IMR-90 (cell line): ENCODE measurements around the gene MAPKAPK2. TPM values are rescaled to one million over a fixed set of nuclear protein-coding genes. Genes with fewer than 3 reads are reported as not detected.

ENCODE experiments used
- microRNA-seq, 2 experiments: library from miRNA; stranded (forward) in 1 of 2; unstranded in 1 of 2; fragments of 10-50 nt in 1 of 2; fragments of <30 nt in 1 of 2; gene quantifications in 1 of 2; microRNA quantifications in 1 of 2; one replicate each; pipeline versions ENCODE3 to v1.1.0; 2013 to 2020; ENCODE audit not compliant: insufficient read depth in 1 of 2, insufficient read length in 1 of 2, unreplicated experiment in 1 of 2
- polyA plus RNA-seq, 3 experiments: library from polyadenylated mRNA; depleted of rRNA; stranded (reverse); fragments of >200 nt; gene quantifications; 2 replicates each; pipeline ENCODE4 v1.2.3, GENCODE V29; 2012; ENCODE audit warnings: low replicate concordance in 1 of 3
- small RNA-seq, 5 experiments: library from RNA; depleted of rRNA; stranded (forward); fragments of <200 nt; gene quantifications; one replicate each; pipeline ENCODE3, GENCODE V24; 2012
- total RNA-seq: library from RNA; depleted of rRNA; stranded (reverse); fragments of >200 nt; gene quantifications from 2 replicates; pipeline ENCODE4 v1.2.3, GENCODE V29; 2012; rRNA removed

The MAPKAPK2 gene
- total and polyA plus RNA-seq, 2 of the 4 experiments (the other 2 are of a cell fraction), result 56.5 to 66.4 TPM

Small RNA genes within 50 kb of the gene (microRNA-seq; reads per million reads assigned to microRNA genes)
- gene RF00019 (ENCODE audit: insufficient read depth, insufficient read length), result not detected

Small RNA genes within 50 kb of the gene (small RNA-seq; reads per million reads assigned to genes)
- gene RF00019, result 0 reads per million in 5 experiments

Other genes starting within 250 kb of the MAPKAPK2 start
- gene IKBKE, start 214.4 kb upstream of the MAPKAPK2 start, total RNA-seq, result 21.4 and 24.0 TPM in 2 replicates
- 20.3 and 21.0 TPM in 2 replicates for gene IKBKE, start 214.4 kb upstream of the MAPKAPK2 start, polyA plus RNA-seq (2012; rRNA removed)
- 0.18 and 0.56 TPM in 2 replicates for gene RASSF5, start 177.4 kb upstream of the MAPKAPK2 start, total RNA-seq
- 1.1 TPM in 2 replicates for gene RASSF5, start 177.4 kb upstream of the MAPKAPK2 start, polyA plus RNA-seq (2012; rRNA removed)
- 51.7 and 69.4 TPM in 2 replicates for gene EIF2D, start 72.4 kb upstream of the MAPKAPK2 start, total RNA-seq
- gene EIF2D, start 72.4 kb upstream of the MAPKAPK2 start, polyA plus RNA-seq (2012; rRNA removed), result 58.7 and 64.3 TPM in 2 replicates
- gene DYRK3, start 49.4 kb upstream of the MAPKAPK2 start, total RNA-seq, result 21.1 and 22.0 TPM in 2 replicates
- gene DYRK3, start 49.4 kb upstream of the MAPKAPK2 start, polyA plus RNA-seq (2012; rRNA removed), result 4.6 and 5.5 TPM in 2 replicates
- not detected in 2 replicates for gene IL19, start 85.9 kb downstream of the MAPKAPK2 start, total RNA-seq
- gene IL19, start 85.9 kb downstream of the MAPKAPK2 start, polyA plus RNA-seq (2012; rRNA removed), result not detected in 2 replicates
- gene IL10, start 87.6 kb downstream of the MAPKAPK2 start, total RNA-seq, result not detected in 2 replicates
- gene IL10, start 87.6 kb downstream of the MAPKAPK2 start, polyA plus RNA-seq (2012; rRNA removed), result not detected in 2 replicates
- not detected in 2 replicates for gene IL20, start 180.7 kb downstream of the MAPKAPK2 start, total RNA-seq
- not detected in 2 replicates for gene IL20, start 180.7 kb downstream of the MAPKAPK2 start, polyA plus RNA-seq (2012; rRNA removed)
- gene IL24, start 212.5 kb downstream of the MAPKAPK2 start, total RNA-seq, result under 0.01 and 0.18 TPM in 2 replicates
- gene IL24, start 212.5 kb downstream of the MAPKAPK2 start, polyA plus RNA-seq (2012; rRNA removed), result 0.12 and 0.22 TPM in 2 replicates
- not detected in 2 replicates for gene FCMR, start 237.0 kb downstream of the MAPKAPK2 start, total RNA-seq
- gene FCMR, start 237.0 kb downstream of the MAPKAPK2 start, polyA plus RNA-seq (2012; rRNA removed), result 0.09 and 0.29 TPM in 2 replicates